RKO (cell line): ENCODE results near the gene DCLK1.

Experiments used
- DNase-seq: peaks from one replicate; pipeline ENCODE4 v3.0.0-alpha.2; 2016; ENCODE audit warnings: low spot score

The DCLK1 gene

DNA sequence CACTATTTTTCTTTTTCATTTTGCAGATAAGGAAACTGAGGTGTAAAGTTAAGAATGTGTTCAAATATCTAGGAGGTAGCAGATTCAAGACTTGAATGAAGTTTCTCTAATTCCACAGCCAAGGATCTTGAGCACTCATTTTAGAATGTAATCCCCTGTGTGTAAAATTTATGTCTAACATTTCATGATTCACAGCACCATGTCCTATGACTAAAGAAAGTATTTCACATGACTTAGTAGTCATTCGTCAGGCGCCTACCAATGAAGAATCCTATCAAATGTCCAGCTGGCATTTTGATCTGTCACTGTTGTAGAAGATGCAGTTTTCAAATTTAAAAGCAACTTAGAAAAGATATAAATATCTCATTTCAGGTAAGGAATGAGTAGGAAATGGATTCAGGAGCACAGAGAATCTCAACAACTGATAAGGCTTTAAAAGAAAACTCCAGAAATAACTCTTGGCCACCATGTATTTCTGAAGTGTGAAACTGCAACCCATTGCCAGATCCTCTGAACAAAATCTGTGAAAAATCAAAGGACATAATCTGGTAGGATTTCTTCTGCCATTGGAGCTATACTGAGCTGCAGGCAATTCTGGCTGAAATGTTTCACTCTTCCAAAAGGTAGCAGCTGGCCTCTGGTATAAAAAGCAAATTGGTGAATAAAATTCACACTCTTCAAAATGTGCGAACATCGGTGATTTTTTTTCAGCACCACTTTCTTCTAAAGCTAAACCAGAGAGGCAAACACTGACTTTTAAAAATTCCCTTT lies 92.2 kb downstream of the DCLK1 start:
- DNase-seq: peak; percentile 21

DNA sequence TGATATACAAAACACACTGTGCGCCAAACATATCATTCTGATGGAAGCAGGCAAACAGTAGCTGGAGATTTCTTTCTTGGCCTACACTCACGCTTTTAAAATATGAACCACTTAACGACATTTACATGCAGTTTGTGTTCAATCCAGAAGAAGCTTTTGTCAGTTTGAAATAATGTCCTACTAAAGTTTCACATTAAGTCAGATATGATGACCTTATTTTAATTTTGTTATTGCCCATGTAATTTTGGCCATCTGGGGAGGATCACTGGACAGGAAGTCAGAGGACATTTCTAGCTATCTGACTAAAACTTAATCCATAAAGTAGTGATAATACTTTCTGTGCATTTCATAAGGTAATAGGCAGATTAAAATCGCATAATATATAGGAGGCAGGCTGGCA lies 98.1 kb downstream of the DCLK1 start:
- DNase-seq: no peak

DNA sequence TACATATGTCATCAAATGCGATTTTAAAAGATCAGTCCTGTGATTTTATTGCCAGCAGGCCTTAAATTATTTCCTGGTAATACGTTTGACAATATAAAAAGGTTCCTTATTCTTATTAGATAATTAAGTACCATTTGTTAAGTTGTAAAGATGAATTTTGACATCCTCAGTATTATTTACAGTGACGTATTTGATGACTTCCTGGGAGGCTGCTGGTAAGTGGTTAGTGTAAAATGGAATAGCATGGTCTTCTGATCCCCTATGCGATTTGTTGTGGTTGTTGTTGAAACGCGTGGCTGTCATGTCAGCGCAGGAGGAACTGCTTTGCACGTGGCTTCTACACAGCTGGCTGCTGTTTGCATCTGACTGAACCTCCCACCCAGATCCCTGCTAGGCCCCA lies 99.7 kb downstream of the DCLK1 start:
- DNase-seq: no peak

- DNase-seq: no peak
Observed at GRCh38 chr13:36030670-36031331, 100.4 kb downstream of the DCLK1 start.

DNA sequence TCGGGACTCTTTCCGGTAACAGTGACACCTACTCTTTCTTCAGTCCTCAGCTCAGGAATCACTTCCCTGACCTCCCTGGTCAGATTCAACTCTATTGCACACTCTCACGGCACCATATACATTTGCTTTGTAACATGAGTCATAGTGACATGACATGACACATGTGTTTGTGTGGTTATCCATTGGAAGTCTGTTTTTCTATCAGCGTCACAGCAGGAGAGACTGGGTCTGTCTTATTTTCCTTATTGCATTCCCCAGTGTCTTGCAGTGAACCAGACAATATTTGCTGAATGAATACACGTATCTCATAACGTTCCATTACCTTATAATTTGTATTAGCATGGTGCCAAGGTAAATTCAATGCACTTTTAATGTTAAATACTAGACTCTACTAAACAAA lies 102.0 kb downstream of the DCLK1 start:
- no peak for DNase-seq

DNA sequence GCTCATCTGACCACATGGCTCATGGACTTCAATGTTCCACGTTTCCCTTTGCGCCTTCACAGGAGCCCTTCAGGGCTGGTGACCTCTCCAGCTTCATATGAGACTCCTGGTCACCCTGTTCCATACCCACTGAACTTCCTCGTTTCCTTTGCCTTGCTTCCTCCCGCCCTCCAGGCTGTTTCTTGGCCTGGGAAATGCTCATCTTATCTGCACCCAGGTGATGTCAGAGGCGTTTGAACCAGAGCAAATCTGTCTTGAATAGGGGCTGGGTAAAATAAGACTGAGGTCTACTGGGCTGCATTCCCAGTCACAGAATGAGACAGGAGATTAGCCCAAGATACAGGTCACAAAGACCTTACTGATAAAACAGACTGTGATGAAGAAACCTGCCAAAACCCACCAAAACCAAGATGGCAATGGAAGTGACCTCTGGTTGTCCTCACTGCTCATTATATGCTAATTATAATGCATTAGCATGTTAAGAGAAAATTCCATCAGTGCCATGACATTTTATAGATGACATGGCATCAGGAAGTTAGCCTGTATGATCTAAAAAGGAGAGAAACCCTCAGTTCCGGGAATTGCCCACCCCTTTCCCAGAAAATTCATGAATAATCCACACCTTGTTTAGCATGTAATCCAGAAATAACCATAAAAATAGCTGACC lies 102.7 kb downstream of the DCLK1 start:
- DNase-seq: no peak

GRCh38 chr13:36026531-36026930 lies 104.7 kb downstream of the DCLK1 start:
- no peak for DNase-seq

GRCh38 chr13:36014763-36015162 lies 116.4 kb downstream of the DCLK1 start:
- DNase-seq: no peak

- DNase-seq: no peak
Observed at GRCh38 chr13:36006894-36007675, 124.1 kb downstream of the DCLK1 start.

DNA sequence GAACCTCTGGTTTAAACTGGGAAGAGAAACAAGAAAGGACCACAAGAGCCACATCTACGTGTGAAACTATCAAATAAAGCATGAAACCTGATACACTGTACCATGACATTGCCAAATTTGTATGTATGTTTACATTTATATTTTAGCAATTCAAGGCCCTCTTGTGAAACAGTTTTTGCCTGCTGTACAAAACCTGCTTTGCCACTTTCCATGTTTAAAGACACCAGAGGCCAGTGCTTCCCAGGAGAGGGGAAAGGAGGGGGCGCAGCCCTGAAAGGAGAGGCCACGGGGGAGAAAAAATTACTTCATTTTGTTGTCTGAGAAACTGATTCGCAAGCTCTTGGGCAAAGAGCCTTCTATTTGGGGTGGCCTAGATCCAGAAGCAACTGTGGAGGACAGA lies 124.8 kb downstream of the DCLK1 start:
- DNase-seq: no peak

DNA sequence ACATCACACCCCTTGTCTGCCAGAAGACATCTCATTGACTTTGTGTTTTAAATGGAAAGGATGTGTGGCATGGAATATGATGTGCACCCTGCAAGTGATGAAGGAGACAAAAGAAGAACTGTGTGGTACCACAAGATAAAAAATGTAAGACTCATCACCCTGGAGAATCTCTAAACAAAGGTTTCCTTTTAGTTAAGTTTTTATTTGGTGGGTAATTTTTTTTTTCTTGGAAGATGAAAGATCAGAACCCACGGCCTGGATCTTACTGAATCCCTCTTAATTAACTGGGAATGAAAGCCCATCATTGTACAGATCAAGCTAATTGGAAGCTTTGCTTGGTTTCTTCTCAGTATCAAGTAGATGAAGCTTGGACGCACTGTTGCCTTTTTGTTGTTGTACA lies 129.6 kb downstream of the DCLK1 start:
- DNase-seq: no peak

DNA sequence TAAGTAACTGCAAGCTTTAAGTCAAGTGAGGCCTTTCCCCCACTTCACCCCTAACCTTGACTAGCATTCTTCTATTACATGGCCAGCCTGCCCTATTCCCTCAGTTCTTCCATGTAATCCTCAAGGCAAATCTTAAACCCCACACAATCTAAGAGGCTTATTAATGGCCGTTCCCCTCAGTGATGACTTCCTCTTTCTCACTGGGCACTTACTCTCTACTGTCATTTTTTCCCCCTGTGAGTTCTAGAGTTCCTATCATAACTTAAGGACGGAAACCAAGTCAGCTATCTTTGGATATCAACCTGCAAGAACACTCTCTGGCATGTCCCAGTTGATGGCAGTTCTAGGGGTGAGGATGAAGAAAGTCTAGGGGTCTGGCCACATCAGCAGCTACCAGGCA lies 131.2 kb downstream of the DCLK1 start:
- no peak for DNase-seq

DNA sequence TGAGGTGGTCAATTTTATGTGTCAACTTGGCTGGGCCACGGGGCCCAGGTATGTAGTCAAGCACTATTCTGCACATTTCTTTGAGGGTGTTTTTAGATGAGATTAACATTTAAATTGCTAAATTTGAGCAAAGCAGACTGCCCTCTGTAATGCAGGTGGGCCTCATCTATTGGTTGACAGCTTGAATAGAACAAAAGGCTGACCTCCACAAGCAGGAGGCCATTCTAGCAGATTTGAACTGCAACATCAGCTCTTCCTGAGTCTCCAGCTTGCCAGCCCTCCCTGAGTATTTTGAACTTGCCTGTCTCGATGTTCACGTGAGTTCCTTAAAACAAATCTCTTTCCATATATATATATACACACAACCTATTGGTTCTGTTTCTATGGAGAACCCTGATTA lies 134.8 kb downstream of the DCLK1 start:
- DNase-seq: no peak

GRCh38 chr13:35995136-35995535 lies 136.0 kb downstream of the DCLK1 start:
- DNase-seq: no peak

DNA sequence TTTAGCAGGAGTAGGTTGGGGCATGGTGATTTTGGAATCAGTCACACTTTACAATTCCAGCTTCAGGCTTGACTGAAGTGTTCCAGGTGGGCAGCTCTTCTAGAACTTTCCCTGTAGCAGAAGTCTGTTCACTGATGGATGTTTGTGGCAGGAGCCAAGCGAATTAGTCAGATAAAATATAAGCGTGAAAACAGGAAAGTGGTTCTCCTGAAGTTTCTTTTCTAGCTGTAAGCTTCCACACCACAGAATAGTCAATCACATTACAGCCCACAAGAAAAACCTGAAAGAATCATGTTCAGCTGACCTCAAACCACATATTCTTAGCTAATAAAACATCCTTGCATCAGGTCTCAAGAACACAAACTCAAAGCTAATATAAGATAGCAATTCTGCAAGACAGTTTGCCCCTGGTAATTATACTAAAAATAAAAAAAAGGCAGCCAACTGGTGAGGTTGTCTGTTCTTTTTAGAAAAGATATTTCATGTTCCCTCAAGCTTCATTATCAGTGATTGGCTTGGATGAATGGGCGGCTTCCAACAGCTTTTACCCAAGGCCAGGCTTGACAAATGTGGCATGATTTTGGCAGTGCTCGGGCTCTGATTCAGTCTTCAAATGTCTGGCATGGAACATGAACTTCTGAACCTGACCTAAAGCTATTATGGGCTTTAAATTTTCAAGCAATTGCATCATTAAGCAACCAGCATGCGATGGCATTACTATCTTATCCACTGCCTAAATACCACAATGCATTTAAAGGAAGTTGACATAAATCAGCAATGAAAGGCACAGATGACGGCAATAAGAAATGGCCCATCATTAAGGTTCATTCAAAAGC lies 136.8 kb downstream of the DCLK1 start:
- DNase-seq: no peak

- no peak for DNase-seq
Observed at GRCh38 chr13:35993686-35994085, 137.5 kb downstream of the DCLK1 start.

GRCh38 chr13:35992964-35993363 lies 138.2 kb downstream of the DCLK1 start:
- no peak for DNase-seq

GRCh38 chr13:35990196-35990595 lies 141.0 kb downstream of the DCLK1 start:
- DNase-seq: no peak

GRCh38 chr13:35988648-35989081 lies 142.5 kb downstream of the DCLK1 start:
- DNase-seq: no peak

DNA sequence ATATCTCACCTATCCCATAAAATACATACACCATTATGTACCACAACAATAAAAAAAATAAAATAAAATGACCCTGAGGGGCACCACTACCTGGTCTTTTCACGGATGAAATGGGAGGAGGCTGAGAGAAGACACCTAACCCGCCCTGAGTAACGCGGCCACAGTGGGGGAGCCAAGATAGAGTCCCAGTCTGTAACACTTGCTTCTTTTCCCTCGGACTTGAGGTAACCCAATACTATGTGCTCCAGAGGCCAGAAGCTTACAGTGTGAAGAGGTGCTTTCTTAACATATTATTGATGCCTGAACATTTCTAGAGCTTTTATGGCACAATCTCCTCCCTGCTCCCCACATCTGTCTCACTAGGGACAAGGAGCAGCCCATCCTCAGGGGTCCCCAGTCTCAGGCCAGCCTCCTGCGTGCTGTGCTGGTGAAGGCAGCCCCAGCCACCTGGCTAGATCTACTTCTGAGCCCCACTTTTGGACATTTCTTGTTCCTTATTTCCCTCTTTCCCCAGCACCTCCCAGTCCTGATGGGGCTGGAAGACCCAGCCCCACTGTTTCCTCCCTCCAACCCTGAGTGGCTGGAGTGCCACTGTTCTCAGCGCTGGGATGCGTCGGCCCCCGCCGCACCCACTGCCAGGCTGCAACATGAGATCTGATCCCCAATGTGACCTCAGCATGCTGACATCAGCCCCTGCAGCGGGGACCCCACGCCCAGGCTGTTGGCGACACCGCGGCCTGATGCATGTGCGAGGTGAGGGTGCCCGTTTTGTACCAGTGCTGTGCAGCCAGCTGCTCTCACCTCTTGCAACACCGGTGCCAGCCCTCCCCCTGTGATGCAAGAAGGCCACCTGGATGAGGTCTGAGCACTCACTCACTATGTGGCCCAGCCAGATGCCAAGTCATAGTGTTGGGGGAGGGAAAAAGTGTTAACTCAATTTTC lies 143.3 kb downstream of the DCLK1 start:
- DNase-seq: no peak
